Activated gamma-delta T cell treated with anti-CD3 and anti-CD28 coated beads, Interleukin-2, amount 50 U/mL, for 16 hours (primary cell): Measurements from ENCODE around the gene CDPF1.
"Not testable (repeated sequence)": the region's sequence is repeated elsewhere in the genome, so short reads cannot be mapped to it uniquely, and the experiment has no call there.

Experiments
- DNase-seq: peaks from one replicate; pipeline ENCODE4 v3.0.0-alpha.2; 2020; ENCODE audit warnings: low read depth

The CDPF1 gene

DNA sequence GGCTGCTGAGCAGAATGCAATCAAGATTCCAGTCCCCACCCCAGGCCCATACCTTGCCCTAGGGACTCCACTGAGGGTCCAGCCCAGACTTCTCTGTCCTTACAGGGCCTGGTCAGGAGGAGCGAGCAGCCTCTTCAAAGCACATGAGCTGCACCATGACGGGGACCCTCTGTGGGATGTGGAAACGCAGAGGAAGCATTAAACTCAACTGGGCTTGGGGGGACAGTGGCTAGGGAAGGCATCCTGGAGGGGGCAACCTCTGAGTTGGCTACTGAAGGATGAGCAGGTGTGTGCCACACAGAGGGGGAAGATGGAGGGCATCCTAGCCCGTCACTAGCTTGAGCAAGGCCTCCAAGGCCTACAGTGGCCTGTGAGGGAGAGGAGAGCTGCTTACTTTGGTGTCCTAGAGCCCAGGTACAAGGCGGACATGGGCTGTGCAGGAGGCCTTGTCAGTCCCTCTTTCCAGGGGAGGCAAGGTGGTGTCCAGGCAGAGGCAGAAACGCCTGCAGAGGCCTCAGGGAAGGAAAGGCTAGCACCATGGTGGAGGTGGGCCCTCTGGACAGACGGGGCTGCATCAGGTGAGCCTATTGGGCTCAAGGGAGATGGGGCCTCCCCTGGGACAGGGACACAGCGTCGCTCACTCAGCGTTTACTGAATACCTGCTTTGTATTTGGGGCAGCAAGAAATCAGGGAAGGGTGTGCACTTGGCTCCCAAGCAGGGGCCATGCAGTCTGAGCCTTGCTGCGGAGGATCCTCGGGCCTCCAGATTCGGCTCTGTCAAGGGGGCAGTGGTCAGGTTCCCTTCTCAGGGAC is 32.0 kb upstream of the CDPF1 start:
- no peak for DNase-seq

GRCh38 chr22:46280999-46281623 is 31.0 kb upstream of the CDPF1 start:
- no peak for DNase-seq

DNA sequence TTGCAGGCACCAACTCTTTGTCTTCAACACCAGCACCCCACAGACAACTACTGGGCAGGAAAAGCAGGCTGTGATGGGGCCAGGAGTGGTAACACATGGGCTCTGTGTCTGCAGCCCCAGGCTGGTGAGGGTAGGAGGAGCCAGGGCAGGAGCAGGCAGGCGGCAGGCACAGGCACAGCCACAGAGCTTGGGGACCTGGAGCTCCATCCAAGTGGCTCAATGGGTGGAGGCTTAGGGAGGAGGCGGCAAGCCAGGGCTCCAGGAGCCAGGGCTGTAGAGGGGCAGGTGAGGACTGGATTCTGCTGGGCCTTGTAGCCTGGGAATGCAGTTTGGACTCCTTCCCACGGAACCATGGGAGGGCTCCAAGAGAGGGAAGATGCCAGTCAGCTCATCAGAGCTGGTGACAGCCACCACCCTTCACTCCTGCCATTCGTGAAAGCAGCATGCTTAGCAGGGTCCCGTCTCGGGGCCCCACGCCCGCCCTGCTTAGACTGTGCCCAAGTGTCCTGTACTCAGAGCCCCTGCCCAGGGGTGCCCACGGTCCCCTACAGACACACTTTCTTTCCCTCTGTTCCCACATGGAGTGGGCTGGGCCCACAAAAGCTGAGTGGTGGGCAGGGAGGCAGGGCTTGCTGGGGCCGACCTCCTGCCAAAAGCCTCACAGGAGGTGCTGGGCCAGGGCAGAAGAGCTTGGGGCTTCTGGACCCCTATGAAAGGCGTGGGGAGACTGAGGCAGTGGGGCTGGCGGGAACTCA is 30.1 kb upstream of the CDPF1 start:
- DNase-seq = no peak

GRCh38 chr22:46278656-46279645 is 28.9 kb upstream of the CDPF1 start:
- DNase-seq = no peak

DNA sequence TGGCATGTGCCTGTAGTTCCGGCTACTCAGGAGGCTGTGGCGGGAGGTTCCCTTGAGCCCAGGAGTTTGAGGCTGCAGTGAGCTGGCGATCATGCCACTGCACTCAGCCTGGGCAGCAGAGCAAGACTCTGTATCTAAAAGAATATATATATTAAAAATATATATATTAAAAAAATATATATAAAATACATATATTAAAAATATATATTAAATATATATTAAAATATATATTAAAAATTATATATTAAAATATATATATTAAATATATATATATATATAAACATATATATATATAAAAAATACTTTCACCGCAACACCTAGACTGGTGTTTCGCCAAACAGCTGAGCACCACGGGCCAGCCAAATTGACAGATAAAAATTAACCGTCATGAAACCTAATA is 26.5 kb upstream of the CDPF1 start:
- DNase-seq = no peak

DNA sequence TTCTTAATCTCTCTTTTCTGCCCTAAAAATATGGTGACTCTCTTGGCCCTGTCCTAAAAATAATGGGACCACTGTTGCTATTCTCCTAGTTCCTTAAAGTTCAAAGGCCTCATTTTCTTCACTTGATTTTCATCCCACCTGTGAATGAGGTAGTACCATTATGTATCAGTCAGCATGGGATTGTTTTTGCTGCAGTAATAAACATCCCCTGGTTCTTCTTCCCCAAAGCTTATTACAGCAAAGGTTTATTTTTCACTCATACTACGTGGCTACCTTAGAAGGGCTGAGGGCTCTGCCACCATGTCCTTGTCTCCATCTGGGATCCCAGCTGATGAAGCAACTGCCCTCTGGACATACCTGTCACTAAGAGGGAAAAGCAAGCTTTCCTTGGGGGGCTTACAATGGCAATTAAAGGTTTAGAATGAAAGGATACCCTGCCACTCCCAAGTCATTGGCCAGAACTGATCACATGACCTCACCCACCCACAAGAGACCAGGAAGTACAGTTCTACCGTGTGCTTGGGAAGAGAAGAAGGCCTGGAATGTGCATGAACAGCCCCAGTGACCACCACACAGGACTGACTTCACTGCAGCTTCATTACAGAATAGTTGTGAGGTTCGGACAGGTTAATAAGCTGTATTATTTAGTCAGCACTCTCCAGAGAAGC is 25.5 kb upstream of the CDPF1 start:
- DNase-seq = no peak

DNA sequence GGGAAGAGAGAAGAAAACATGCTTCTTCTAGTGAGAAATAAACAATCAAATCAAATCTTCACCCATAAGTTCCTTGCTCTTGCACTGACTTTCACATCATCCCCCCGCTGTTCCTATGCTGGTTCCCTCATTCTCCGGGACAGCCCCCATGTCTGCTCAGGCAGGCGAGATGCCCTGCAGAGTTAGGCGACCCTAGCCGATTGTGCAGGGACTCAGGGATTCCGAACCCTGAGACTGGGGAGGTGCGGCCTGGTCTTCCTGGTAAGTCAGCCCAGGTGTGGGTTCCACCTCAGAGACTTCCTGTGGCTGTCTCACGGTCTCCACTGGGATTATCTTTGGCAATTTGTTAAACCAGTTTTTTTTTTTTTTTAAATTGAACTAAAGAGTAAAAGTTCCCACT is 24.3 kb upstream of the CDPF1 start:
- no peak for DNase-seq

DNA sequence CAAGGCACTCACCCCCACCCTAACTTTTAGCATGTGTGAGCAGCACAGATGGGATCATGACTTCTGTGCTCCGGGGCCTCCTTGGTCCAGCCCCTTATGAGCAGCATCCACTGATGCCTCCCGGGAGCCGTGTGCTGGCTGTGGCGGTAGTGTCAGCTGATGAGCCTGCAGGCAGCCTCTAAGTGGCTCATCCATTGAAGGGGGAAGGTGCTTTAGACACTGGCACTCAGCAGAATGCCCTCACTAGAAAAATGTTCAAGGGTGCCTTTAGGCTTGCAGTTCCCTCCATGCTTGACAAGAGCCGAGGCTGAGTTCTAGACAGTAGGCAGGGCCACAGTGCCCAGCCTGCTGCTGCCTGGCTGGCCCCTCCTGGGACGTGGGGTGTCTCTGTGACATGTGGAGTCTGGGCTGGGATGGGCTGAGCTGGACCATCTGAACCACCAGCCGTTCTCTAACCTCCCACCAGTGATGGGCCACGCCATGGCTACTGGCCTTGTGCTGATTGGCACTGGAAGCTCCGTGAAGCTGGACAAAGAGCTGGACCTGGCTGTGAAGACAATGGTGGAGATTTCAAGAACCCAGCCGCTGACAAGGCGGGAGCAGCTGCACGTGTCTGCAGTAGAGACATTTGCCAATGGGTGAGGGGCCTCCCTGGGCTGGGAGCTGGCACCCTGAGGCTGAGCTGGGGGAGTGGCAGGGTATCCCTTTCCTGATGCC is 23.5 kb upstream of the CDPF1 start:
- no peak for DNase-seq

DNA sequence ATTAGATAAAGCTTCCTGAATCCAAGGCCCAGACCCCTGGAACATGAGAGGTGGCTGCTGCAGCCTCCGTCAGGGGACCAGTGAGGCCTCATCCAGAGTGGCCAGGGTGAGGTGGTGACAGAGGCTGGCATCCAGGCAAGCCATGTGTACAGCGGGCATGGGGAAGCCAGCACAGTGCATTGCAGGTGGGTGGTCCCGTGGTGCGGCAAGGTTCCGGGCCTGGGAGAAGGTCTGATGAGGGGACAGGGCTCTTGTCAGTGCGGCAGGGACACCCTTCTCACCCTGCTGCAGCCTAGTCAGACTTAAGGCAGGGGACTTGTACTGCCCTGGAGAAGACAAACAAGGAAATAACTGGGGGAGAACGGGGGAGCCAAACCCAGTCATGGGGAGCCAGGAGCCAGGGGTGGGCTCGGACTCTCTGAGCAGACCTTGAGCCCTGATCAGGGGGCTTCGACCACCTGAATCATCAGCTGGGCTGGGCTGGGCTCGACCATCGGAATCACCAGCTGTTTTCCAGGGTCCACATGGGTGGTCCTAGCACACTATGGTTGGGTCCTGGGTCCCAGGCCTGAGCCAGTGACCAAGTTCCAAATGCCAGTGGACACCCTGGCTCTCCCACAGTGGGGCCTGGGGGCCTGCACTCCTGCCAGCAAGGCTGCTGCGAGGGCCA is 22.8 kb upstream of the CDPF1 start:
- no peak for DNase-seq

DNA sequence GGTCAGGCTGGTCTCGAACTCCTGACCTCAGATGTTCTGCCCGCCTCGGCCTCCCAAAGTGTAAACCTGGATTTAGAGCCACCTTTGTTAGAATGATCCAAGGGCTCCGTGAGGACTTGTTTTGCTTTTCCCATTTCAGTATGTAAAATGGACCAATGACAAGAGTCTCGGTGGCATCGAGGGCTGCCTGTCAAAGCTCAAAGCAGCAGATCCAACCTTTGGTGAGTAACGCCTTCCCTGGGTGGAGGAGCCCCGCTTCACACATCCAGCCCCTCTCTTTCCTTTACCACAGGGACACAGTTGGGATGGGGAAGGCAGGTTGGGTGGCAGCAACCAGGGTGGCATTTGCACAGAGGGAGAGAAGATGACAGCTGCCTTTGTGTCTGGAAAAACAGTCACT is 22.1 kb upstream of the CDPF1 start:
- no peak for DNase-seq

GRCh38 chr22:46269564-46269963 is 19.5 kb upstream of the CDPF1 start:
- DNase-seq = no peak

- peak; percentile 29 for DNase-seq
These were observed 17.6 kb upstream of the CDPF1 start, which contains the start of gene TTC38 for GRCh38 chr22:46267431-46268279. Gene TTC38, plus strand, starts transcription at chr22:46268008. Its CDS starts 32 bp downstream, at chr22:46268040.

- not testable (repeated sequence) for DNase-seq
These were observed 15.5 kb upstream of the CDPF1 start for GRCh38 chr22:46265627-46266026.

DNA sequence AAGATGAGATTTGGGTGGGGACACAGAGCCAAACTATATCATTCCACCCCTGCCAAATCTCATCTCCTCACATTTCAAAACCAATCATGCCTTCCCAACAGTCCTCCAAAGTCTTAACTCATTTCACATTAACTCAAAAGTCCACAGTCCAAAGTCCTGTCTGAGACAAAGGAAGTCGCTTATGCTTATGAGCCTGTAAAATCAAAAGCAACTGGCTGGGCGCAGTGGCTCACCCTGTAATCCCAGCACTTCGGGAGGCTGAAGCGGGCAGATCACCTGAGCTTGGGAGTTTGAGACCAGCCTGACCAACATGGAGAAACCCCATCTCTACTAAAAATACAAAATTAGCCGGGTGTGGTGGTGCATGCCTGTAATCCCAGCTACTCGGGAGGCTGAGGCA is 14.4 kb upstream of the CDPF1 start:
- not testable (repeated sequence) for DNase-seq

DNA sequence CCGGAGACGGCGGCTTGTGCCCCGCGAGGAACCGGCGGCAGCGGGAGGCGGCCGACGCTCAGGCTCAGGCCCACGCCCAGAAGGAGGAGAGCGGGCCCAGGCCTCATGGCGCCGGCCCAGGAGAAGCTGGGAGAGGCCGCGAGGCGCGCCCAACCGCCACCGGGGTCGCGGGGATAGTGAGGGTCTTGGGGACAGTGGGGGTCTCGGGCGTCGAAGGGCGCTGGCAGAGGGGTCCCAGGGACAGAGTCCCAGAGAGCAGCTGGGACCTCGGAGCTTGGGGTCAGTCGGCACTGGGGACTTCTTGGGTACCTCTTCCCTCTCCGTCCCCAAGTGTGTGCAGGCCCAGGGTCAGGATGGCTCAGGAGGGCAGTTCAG is 13.1 kb upstream of the CDPF1 start, which contains the start of gene PKDREJ:
Gene PKDREJ (minus strand): TSS at position 128 of the 375 bp plus-strand sequence. CDS start 21 bp downstream, at position 107.
- no peak for DNase-seq

DNA sequence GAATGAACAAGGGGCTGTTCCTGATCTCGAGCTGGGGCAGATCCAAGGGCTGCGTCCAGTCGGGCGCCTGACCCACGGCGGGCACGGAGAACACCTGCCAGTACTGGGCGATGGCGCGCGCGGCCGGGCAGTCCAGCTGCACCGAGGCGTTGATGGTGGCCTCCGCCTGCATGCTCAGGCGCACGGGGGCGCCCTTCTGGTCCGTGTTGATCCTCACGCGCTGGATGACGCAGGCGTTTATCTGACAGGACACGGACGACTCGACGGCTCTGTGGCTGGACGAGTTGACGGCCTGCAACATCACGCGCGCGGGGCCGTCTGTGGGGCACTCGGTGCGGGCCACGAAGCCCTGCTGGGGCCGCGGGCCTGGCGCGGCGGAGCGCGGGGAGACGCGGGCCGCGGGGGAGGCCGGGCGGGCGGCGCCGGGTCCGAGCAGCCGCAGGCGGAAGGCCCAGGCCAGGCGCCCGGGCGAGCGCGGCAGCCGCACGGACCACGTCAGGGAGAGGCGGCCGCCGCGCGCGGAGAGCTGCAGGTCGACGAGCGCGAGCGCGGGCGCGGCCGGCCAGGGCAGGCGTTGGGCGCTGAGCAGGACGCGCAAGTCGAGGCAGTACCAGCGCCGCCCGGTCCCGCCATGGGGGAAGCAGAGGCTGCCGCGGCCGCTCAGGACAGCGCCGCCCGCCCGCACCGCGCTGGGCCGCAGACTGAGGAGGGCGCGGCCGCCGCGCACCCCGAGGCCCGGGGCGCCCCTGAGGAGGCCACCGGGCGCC is 12.5 kb upstream of the CDPF1 start:
- DNase-seq = no peak

DNA sequence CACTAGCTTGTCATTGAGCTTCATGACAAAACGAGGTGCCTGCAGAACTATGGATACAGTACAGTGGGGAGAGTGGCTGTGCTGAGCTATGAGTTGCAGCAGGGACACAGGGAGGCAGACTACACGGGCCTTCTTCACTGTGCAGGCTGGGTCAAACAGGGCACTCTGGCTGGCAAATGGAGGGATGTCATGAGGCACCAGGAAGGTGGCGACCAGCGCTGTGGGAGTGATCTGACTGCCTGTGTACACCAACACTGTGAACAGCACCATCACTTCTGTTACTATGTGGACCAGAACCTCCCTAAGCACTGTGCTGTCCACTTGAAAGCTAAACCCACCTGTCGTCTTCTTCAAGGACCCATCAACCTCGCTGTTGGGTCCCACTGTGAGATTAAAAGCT is 9.9 kb upstream of the CDPF1 start:
- DNase-seq = no peak

DNA sequence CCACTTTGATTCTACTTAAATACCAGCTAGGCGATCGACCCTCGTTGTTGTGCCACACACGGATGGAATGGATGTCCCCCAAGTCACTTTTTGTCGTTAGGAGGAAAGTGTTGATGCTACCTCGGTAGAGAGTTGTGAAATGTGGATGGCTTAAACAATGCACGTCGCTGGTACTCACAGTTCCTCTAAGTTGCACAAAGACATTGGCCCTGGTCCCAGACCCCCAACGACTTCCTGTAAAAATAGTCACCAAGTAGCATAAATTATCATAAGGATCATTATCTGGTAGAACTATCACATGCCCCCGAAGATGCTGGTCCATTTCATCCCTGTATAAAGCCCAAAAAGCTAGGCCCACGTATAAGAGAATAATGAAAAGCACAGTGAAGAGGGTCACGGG is 9.3 kb upstream of the CDPF1 start:
- no peak for DNase-seq
